ENCODE measurements around the gene KLHL11.

The KLHL11 gene

GRCh38 chr17:41868568-41868967 lies 3.3 kb upstream of the KLHL11 start:
- no peak for DNase-seq (ENCODE audit: low spot score)
- Histone ChIP-seq H3K4me3 (ENCODE audit: severe bottlenecking) (no peak overlapping the region), H3K4me1 (ENCODE audit: insufficient read depth, poor library complexity, severe bottlenecking) (no peaks in the 10 kb centered on the region), H3K9me3 (ENCODE audit: severe bottlenecking) (no peaks in the 10 kb centered on the region), H3K36me3 (ENCODE audit: low read depth) (peaks cover 69% of the 10 kb centered on the region), H3K27me3 (ENCODE audit: insufficient read depth, poor library complexity, severe bottlenecking) (no peaks in the 10 kb centered on the region), H3K27ac (ENCODE audit: poor library complexity, severe bottlenecking) (no peak overlapping the region)
- no peak for TF ChIP-seq CTCF (IDR thresholded peaks at IDR 0.05; ENCODE audit: poor library complexity, severe bottlenecking)
- ATAC-seq (ENCODE audit: low read depth): no peak

- ATAC-seq (ENCODE audit: low read depth) (no peak), DNase-seq (ENCODE audit: low spot score) (no peak)
- Histone ChIP-seq H3K4me1 (ENCODE audit: insufficient read depth, poor library complexity, severe bottlenecking) (no peaks in the 10 kb centered on the region), H3K27me3 (ENCODE audit: insufficient read depth, poor library complexity, severe bottlenecking) (no peaks in the 10 kb centered on the region), H3K9me3 (ENCODE audit: severe bottlenecking) (no peaks in the 10 kb centered on the region), H3K27ac (ENCODE audit: poor library complexity, severe bottlenecking) (peak overlapping the region; percentile 55), H3K36me3 (ENCODE audit: low read depth) (peaks cover 39% of the 10 kb centered on the region), H3K4me3 (ENCODE audit: severe bottlenecking) (peak overlapping the region; percentile 83)
- TF ChIP-seq CTCF (IDR thresholded peaks at IDR 0.05; ENCODE audit: poor library complexity, severe bottlenecking): peak; percentile 9
Observed at GRCh38 chr17:41865596-41865893, 322 bp upstream of the KLHL11 start.

- no peak for TF ChIP-seq CTCF (IDR thresholded peaks at IDR 0.05; ENCODE audit: poor library complexity, severe bottlenecking)
- Histone ChIP-seq H3K4me1 (ENCODE audit: insufficient read depth, poor library complexity, severe bottlenecking) (no peaks in the 10 kb centered on the region), H3K4me3 (ENCODE audit: severe bottlenecking) (peak overlapping the region; percentile 83), H3K27me3 (ENCODE audit: insufficient read depth, poor library complexity, severe bottlenecking) (no peaks in the 10 kb centered on the region), H3K9me3 (ENCODE audit: severe bottlenecking) (no peaks in the 10 kb centered on the region), H3K27ac (ENCODE audit: poor library complexity, severe bottlenecking) (peak overlapping the region; percentile 55), H3K36me3 (ENCODE audit: low read depth) (peaks cover 28% of the 10 kb centered on the region)
- DNase-seq (ENCODE audit: low spot score): no peak
- ATAC-seq (ENCODE audit: low read depth): peak; percentile 42
Observed at GRCh38 chr17:41864498-41864835, 756 bp downstream of the KLHL11 start.

GRCh38 chr17:41863074-41863848 lies 2.0 kb downstream of the KLHL11 start:
- H3K4me1 ChIP-seq (ENCODE audit: insufficient read depth, poor library complexity, severe bottlenecking): no peaks in the 10 kb centered on the region
- no peak for ATAC-seq (ENCODE audit: low read depth)

More at GRCh38 chr17:41863074-41863848, 2.0 kb downstream of the KLHL11 start:
- DNase-seq (ENCODE audit: low spot score): no peak
- Histone ChIP-seq H3K27ac (ENCODE audit: poor library complexity, severe bottlenecking) (no peak overlapping the region), H3K36me3 (ENCODE audit: low read depth) (peaks cover 20% of the 10 kb centered on the region), H3K27me3 (ENCODE audit: insufficient read depth, poor library complexity, severe bottlenecking) (no peaks in the 10 kb centered on the region), H3K4me3 (ENCODE audit: severe bottlenecking) (peak overlapping the region; percentile 83), H3K9me3 (ENCODE audit: severe bottlenecking) (no peaks in the 10 kb centered on the region)
- TF ChIP-seq CTCF (IDR thresholded peaks at IDR 0.05; ENCODE audit: poor library complexity, severe bottlenecking): no peak

All from RWPE2 (cell line).